Measurements from ENCODE around the gene HS3ST1. TPM values are rescaled to one million over a fixed set of nuclear protein-coding genes. Genes with fewer than 3 reads are reported as not detected.
A peak's percentile ranks its signal among the peaks of the same experiment; 100 is the strongest.

The HS3ST1 gene
- total RNA-seq, 2 experiments from 2014 or later = not detected

- intact Hi-C loops (cut with DNase I, micrococcal nuclease) = no loop called here
- H3K27ac Mint-ChIP-seq = no peak overlapping the region
- no peak for ATAC-seq
- no peaks in the 10 kb centered on the region for H3K36me3 Mint-ChIP-seq (ENCODE audit: low read depth)
- H3K4me1 Mint-ChIP-seq = peaks cover 15% of the 10 kb centered on the region
- ChIA-PET CTCF (interaction anchor here (0.7 to 1.0 kb wide), 2 partner anchors 11 to 844 kb away, joined by 3 read pairs; no protein-coding TSS in a partner anchor), POLR2A (no interaction called here)
- peaks cover 30% of the 10 kb centered on the region for H3K27me3 Mint-ChIP-seq
- H3K4me3 Mint-ChIP-seq = no peak overlapping the region
- DNase-seq = no peak
- no peaks in the 10 kb centered on the region for H3K9me3 Mint-ChIP-seq (ENCODE audit: low read depth)
Observed at GRCh38 chr4:11430536-11430935, 1.8 kb upstream of the HS3ST1 start.

- Mint-ChIP-seq H3K27ac (no peak overlapping the region), H3K27me3 (peaks cover 33% of the 10 kb centered on the region), H3K4me3 (no peak overlapping the region), H3K9me3 (ENCODE audit: low read depth) (no peaks in the 10 kb centered on the region), H3K36me3 (ENCODE audit: low read depth) (no peaks in the 10 kb centered on the region), H3K4me1 (peaks cover 15% of the 10 kb centered on the region)
- DNase-seq (no peak), ATAC-seq (no peak)
- ChIA-PET CTCF (no interaction called here), POLR2A (no interaction called here)
- intact Hi-C loops (cut with DNase I, micrococcal nuclease) = loop anchor here (10.0 kb wide), 2 partner anchors 875 to 1205 kb away; no protein-coding TSS in a partner anchor
Observed at GRCh38 chr4:11429699-11430045, 978 bp upstream of the HS3ST1 start.

GRCh38 chr4:11428899-11429698, 405 bp upstream of the HS3ST1 start:
- intact Hi-C loops (cut with DNase I, micrococcal nuclease) = loop anchor here (10.0 kb wide), 2 partner anchors 874 to 1206 kb away; no protein-coding TSS in a partner anchor
- POLR2A ChIA-PET = no interaction called here
- H3K4me3 Mint-ChIP-seq = peak overlapping the region; percentile 57
- H3K36me3 Mint-ChIP-seq (ENCODE audit: low read depth) = no peaks in the 10 kb centered on the region
- DNase-seq (peak; percentile 70), ATAC-seq (peak; percentile 89)
- CTCF ChIA-PET = interaction anchor here (0.7 kb wide), 1 partner anchor 513 kb away, joined by 4 read pairs; no protein-coding TSS in a partner anchor
- H3K9me3 Mint-ChIP-seq (ENCODE audit: low read depth) = no peaks in the 10 kb centered on the region
- H3K4me1 Mint-ChIP-seq = peaks cover 15% of the 10 kb centered on the region
- peaks cover 33% of the 10 kb centered on the region for H3K27me3 Mint-ChIP-seq
- no peak overlapping the region for H3K27ac Mint-ChIP-seq

GRCh38 chr4:11427121-11427996, 1.3 kb downstream of the HS3ST1 start:
- DNase-seq (no peak), ATAC-seq (no peak)
- Mint-ChIP-seq H3K4me3 (peak overlapping the region; percentile 57), H3K4me1 (peaks cover 15% of the 10 kb centered on the region), H3K27me3 (peaks cover 32% of the 10 kb centered on the region), H3K27ac (no peak overlapping the region), H3K36me3 (ENCODE audit: low read depth) (no peaks in the 10 kb centered on the region), H3K9me3 (ENCODE audit: low read depth) (no peaks in the 10 kb centered on the region)
- CTCF ChIA-PET = interaction anchor here (0.8 kb wide), 1 partner anchor 33 kb away, joined by 4 read pairs; no protein-coding TSS in a partner anchor
- intact Hi-C loops (cut with DNase I, micrococcal nuclease) = loop anchor here (10.0 kb wide), 2 partner anchors 873 to 1207 kb away; no protein-coding TSS in a partner anchor
- POLR2A ChIA-PET = no interaction called here

- Mint-ChIP-seq H3K4me3 (no peak overlapping the region), H3K27ac (no peak overlapping the region), H3K27me3 (peaks cover 29% of the 10 kb centered on the region), H3K36me3 (ENCODE audit: low read depth) (no peaks in the 10 kb centered on the region), H3K4me1 (peaks cover 15% of the 10 kb centered on the region), H3K9me3 (ENCODE audit: low read depth) (no peaks in the 10 kb centered on the region)
- intact Hi-C loops (cut with DNase I, micrococcal nuclease) = loop anchor here (10.0 kb wide), 2 partner anchors 872 to 1208 kb away; no protein-coding TSS in a partner anchor
- POLR2A ChIA-PET = no interaction called here
- CTCF ChIA-PET = no interaction called here
- ATAC-seq = no peak
- no peak for DNase-seq
Observed at GRCh38 chr4:11426731-11427120, 2.0 kb downstream of the HS3ST1 start.

GRCh38 chr4:11426003-11426402, 2.7 kb downstream of the HS3ST1 start:
- peaks cover 15% of the 10 kb centered on the region for H3K4me1 Mint-ChIP-seq
- peaks cover 27% of the 10 kb centered on the region for H3K27me3 Mint-ChIP-seq
- CTCF ChIA-PET = no interaction called here
- intact Hi-C loops (cut with DNase I, micrococcal nuclease) = loop anchor here (10.0 kb wide), 2 partner anchors 871 to 1209 kb away; no protein-coding TSS in a partner anchor
- no peaks in the 10 kb centered on the region for H3K9me3 Mint-ChIP-seq (ENCODE audit: low read depth)
- no peak for ATAC-seq
- H3K27ac Mint-ChIP-seq = no peak overlapping the region
- DNase-seq = no peak
- POLR2A ChIA-PET = no interaction called here
- no peak overlapping the region for H3K4me3 Mint-ChIP-seq
- H3K36me3 Mint-ChIP-seq (ENCODE audit: low read depth) = no peaks in the 10 kb centered on the region

- H3K27ac Mint-ChIP-seq = no peak overlapping the region
- ATAC-seq (no peak), DNase-seq (no peak)
- ChIA-PET POLR2A (no interaction called here), CTCF (interaction anchor here (0.7 kb wide), 1 partner anchor 198 kb away, joined by 3 read pairs; no protein-coding TSS in a partner anchor)
- peaks cover 15% of the 10 kb centered on the region for H3K4me1 Mint-ChIP-seq
- intact Hi-C loops (cut with DNase I, micrococcal nuclease) = loop anchor here (1.0 to 10.0 kb wide), 5 partner anchors 843 to 1210 kb away; no protein-coding TSS in a partner anchor
- H3K36me3 Mint-ChIP-seq (ENCODE audit: low read depth) = no peaks in the 10 kb centered on the region
- H3K27me3 Mint-ChIP-seq = peaks cover 24% of the 10 kb centered on the region
- no peaks in the 10 kb centered on the region for H3K9me3 Mint-ChIP-seq (ENCODE audit: low read depth)
- no peak overlapping the region for H3K4me3 Mint-ChIP-seq
Observed at GRCh38 chr4:11424856-11425255, 3.8 kb downstream of the HS3ST1 start.

- H3K4me1 Mint-ChIP-seq = peaks cover 12% of the 10 kb centered on the region
- intact Hi-C loops (cut with DNase I, micrococcal nuclease) = loop anchor here (1.0 to 10.0 kb wide), 5 partner anchors 842 to 1211 kb away; no protein-coding TSS in a partner anchor
- ATAC-seq (no peak), DNase-seq (peak; percentile 41)
- no peak overlapping the region for H3K27ac Mint-ChIP-seq
- H3K9me3 Mint-ChIP-seq (ENCODE audit: low read depth) = no peaks in the 10 kb centered on the region
- POLR2A ChIA-PET = no interaction called here
- H3K27me3 Mint-ChIP-seq = peaks cover 21% of the 10 kb centered on the region
- no peak overlapping the region for H3K4me3 Mint-ChIP-seq
- CTCF ChIA-PET = interaction anchor here (0.7 to 1.4 kb wide), 3 partner anchors 10 to 869 kb away, joined by 3 to 6 read pairs (median 3); no protein-coding TSS in a partner anchor
- H3K36me3 Mint-ChIP-seq (ENCODE audit: low read depth) = no peaks in the 10 kb centered on the region
Observed at GRCh38 chr4:11424000-11424399, 4.7 kb downstream of the HS3ST1 start.

- ATAC-seq (no peak), DNase-seq (no peak)
- H3K27me3 Mint-ChIP-seq = peaks cover 21% of the 10 kb centered on the region
- CTCF ChIA-PET = interaction anchor here (0.7 to 1.4 kb wide), 2 partner anchors 11 to 868 kb away, joined by 3 to 6 read pairs; no protein-coding TSS in a partner anchor
- H3K4me1 Mint-ChIP-seq = peaks cover 11% of the 10 kb centered on the region
- H3K27ac Mint-ChIP-seq = no peak overlapping the region
- no peak overlapping the region for H3K4me3 Mint-ChIP-seq
- no peaks in the 10 kb centered on the region for H3K36me3 Mint-ChIP-seq (ENCODE audit: low read depth)
- POLR2A ChIA-PET = no interaction called here
- H3K9me3 Mint-ChIP-seq (ENCODE audit: low read depth) = no peaks in the 10 kb centered on the region
- intact Hi-C loops (cut with DNase I, micrococcal nuclease) = loop anchor here (5.0 to 10.0 kb wide), 3 partner anchors 841 to 1211 kb away; no protein-coding TSS in a partner anchor
Observed at GRCh38 chr4:11423465-11423864, 5.2 kb downstream of the HS3ST1 start.

- no peaks in the 10 kb centered on the region for H3K36me3 Mint-ChIP-seq (ENCODE audit: low read depth)
- DNase-seq = no peak
- no peak overlapping the region for H3K27ac Mint-ChIP-seq
- intact Hi-C loops (cut with DNase I, micrococcal nuclease) = loop anchor here (5.0 to 10.0 kb wide), 3 partner anchors 839 to 1214 kb away; no protein-coding TSS in a partner anchor
- ATAC-seq = no peak
- H3K4me1 Mint-ChIP-seq = no peaks in the 10 kb centered on the region
- CTCF ChIA-PET = no interaction called here
- POLR2A ChIA-PET = no interaction called here
- H3K9me3 Mint-ChIP-seq (ENCODE audit: low read depth) = no peaks in the 10 kb centered on the region
- H3K4me3 Mint-ChIP-seq = no peak overlapping the region
- peaks cover 5% of the 10 kb centered on the region for H3K27me3 Mint-ChIP-seq
Observed at GRCh38 chr4:11421116-11421515, 7.6 kb downstream of the HS3ST1 start.

- DNase-seq = no peak
- CTCF ChIA-PET = interaction anchor here (1.1 kb wide), 1 partner anchor 20 kb away, joined by 3 read pairs; no protein-coding TSS in a partner anchor
- H3K4me3 Mint-ChIP-seq = no peak overlapping the region
- intact Hi-C loops (cut with DNase I, micrococcal nuclease) = loop anchor here (5.0 to 10.0 kb wide), 3 partner anchors 838 to 1214 kb away; no protein-coding TSS in a partner anchor
- no peak for ATAC-seq
- no peak overlapping the region for H3K27ac Mint-ChIP-seq
- no peaks in the 10 kb centered on the region for H3K9me3 Mint-ChIP-seq (ENCODE audit: low read depth)
- POLR2A ChIA-PET = no interaction called here
- H3K4me1 Mint-ChIP-seq = no peaks in the 10 kb centered on the region
- no peaks in the 10 kb centered on the region for H3K36me3 Mint-ChIP-seq (ENCODE audit: low read depth)
- H3K27me3 Mint-ChIP-seq = peaks cover under 1% of the 10 kb centered on the region
Observed at GRCh38 chr4:11420327-11420726, 8.4 kb downstream of the HS3ST1 start.

All from activated CD4-positive, alpha-beta T cell treated with anti-CD3 and anti-CD28 coated beads for 36 hours (primary cell).